NCI-H146 treated with DMSO at 0.1 percent for 48 hours (cell line): ENCODE results near the gene GAL.

ENCODE experiments used
- DNase-seq: peaks from one replicate; lab custom pipeline; 2025; ENCODE audit not compliant: unreplicated experiment; lab: John Stamatoyannopoulos, UW

Gene GAL

GRCh38 chr11:68707527-68707926, 23.2 kb downstream of the GAL start:
- DNase-seq = no peak

DNA sequence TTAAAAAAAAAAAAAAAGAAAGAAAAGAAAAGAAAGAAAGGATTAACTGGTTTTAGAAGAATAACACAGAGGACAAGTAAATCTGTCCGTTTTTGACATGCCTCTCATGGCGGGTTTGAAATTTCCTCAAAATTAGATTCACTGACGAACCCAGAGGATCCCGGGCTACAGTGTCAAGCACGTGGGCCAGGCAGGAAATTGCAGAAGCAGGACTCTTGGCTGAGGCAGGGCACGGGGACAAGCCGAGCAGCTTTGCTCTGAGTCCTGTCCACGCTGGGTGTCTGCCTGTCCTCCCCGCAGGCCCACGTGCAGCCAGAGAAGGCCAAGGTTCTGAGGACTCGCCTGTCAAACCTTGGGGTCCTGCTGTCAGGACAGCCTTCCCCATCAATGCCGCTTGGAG, 24.7 kb downstream of the GAL start:
- DNase-seq = no peak

DNA sequence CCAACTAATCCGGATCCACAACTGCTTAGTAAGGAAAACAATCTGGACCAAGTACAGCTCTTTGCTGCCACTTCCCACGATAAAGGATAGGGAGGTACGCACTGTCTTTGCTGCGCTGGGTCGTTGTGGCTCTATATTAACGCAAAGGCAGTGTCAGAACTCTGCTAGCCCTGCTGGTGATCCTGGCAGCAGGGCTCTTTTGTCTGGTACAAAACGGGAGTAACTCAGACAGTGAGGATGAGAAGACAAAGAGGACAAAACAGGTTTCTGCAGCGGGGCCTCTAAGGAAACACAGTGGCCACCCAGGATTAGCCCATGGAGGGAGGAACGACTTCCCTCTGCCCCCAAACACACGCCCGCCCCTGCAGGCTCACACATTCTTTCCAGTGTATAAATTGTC, 26.1 kb downstream of the GAL start:
- no peak for DNase-seq

GRCh38 chr11:68711114-68711513, 26.8 kb downstream of the GAL start:
- no peak for DNase-seq

DNA sequence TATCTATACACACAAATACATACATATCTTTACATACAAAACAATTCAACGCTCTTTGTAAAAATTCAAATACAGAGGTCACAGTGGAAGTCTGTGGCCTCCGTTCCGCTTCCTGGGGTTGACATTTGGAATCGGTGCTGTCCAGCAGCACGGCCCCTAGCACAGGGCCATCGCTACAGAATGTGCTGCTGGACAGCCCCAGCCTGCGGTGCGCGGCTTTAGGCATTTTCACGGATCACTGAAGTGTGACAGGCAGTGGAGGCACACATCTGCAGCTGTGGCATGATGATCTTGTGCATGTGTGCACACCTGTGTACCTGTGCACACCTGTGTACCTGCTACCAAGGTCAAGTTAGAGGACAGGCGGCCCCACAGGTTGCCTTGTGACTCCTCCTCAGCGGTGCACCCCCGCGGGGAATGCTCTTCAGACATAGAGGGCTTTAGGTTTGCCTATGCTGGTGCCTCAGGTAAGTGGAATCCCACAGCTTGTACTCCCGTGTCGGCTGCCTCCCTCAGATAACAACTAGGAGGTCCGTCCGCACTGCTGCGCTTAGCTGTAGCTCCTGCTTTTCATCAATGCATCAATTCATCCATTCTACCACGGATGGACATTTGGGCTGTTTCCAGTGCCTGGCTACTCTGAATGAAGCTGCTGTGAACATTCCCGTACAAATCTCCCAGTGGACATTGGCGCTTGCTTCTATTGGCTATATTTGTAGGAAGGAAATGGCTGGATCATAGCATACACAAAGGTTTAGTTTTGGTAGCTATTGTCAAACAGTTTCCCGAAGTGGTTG, 29.9 kb downstream of the GAL start:
- no peak for DNase-seq

DNA sequence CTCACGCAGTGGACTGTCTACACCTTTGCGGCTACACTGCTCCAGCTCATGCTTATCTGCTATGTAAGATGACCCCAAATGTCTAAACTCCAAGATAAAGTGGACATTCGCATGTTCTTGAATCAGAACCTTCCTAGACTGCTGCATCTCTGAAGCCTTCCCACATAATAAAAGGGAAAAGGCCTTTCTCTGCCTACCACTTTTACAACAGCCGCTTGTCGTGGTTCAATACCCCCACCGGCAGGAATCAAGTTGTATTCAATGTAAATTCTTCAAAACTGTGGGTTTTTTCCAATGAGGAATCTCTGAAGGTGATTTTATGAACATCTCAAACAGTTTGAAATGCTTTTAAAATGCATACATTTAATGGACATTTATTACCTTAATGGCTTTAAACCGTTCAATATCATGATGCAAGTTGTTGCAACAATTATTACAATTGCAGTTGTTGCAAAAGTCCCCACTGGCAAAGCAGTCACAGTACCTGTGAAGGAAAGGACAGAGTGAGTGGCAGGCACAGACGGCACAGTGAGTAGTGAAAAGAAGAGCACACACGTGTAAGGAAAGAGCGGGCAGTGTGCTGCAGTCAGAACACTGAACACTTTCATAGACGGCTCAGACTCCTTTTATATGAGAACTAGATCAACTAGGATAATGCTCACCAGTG, 31.2 kb downstream of the GAL start:
- DNase-seq = no peak

DNA sequence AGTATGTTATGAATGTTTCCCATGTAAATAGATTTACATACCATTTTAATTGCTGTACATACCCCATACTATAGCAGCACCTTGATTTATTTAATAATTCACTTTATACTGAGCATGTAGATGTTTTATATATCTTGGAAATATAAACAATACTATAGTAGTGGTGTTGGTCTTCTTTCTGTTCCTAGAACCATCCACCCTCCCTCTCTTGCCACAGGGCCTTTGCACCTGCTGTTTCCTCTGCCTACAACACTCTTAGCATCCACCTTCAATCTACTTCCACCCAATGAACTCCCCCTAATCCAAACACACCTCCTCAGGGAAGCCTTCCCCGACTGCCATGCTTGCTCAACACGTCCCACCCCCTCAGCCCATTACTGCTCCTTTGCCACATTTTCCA, 36.7 kb downstream of the GAL start:
- no peak for DNase-seq

- no peak for DNase-seq
Observed at GRCh38 chr11:68722143-68722542, 37.8 kb downstream of the GAL start.

DNA sequence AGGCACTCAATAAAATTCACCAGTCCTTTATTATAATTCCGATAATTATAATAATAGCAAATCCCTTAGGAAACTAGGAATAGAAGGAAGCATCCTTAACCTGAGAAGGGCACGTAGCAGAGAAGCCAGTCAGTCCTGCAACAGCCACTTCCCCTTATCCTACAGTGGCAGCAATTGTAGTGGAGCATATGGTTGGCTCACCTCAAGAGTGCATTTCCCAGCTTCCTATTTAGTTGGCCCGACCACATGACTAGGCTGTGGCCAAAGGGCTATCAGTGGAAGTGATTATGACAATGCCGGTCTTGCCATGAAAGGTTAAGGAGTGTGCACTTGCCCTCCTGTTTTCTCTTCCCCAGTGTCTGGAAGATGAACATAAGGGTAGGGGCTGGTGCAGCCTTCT, 39.9 kb downstream of the GAL start:
- DNase-seq = no peak

- peak; percentile 4 for DNase-seq
Observed at GRCh38 chr11:68727783-68728182, 43.4 kb downstream of the GAL start.

DNA sequence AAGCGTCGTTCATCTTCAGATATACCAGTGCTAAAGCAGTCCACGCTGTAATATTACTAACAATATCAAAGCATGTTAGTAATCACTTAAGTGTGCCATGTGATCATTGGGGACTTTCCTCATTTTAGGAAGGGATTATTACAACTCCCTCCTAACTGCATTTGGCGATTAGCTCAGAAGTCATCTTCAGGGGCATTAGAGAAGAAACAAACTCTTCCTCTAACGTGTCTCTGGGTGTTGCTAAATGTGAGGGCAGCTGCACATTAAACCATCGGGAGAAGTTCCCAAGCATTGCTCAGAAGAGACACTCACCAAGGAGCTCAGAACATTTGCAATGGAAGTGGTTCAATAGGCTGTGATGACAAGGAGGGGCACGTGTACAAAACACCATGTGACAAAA, 49.8 kb downstream of the GAL start:
- no peak for DNase-seq

GRCh38 chr11:68735125-68735524, 50.8 kb downstream of the GAL start:
- no peak for DNase-seq

DNA sequence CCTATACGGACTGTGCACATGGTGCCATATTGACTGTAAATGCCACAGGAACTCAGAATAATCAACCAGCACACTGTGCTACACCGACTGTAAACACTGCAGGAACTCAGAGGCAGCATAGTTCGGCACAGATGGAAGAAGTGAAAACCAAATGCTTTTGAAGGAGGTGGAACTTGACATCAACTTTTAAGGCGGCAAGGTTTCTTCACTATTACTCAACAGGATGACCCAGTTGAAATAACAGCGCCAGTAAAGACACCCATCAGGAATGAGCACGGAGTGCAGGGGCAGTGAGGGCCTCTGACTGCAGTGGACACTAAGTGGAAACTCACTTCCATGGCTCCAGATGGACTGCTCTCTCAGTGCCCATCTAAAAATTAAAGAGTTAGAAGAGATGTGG, 51.3 kb downstream of the GAL start:
- DNase-seq = no peak
